DMS53 treated with DMSO at 0.1 percent for 48 hours (cell line): ENCODE data around the gene PTPN13.

Source experiments
- DNase-seq: peaks from one replicate; lab custom pipeline; 2025; ENCODE audit not compliant: unreplicated experiment; lab: John Stamatoyannopoulos, UW

Gene PTPN13

DNA sequence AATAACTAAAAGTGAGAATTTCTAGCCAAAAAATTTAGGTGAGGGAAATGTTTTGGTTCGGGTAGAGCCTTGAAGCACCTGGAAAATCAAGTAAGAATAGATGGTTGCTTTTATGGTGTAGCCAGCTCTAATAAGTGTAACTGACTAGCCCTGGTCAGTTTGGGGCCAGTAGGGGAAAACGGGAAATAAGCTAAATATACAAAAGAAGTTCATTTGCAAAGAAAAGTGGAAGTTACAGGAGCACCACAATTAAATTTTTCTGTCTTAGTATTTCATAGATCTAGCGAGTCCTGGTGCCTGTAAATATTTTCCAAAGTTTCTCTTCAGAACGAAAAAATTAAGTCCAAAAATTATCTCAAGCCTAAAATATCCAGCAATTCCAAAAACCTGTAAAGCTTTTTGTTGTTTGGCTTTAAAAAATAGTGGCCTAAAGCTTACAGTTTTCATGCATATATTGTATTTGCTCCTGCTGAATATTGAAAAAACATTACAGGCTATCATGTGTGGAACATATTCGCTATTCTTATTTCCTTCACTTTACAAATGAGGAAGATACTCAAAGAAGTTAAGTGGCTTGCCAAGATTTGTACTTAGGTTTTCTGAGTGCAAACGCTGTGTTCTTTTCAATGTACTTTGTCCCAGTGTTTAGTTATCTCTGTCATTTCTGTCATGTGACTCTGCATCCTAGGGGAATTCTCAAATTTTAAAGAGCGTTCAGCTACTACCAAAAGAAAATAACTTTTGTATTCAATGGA lies 7.3 kb upstream of the PTPN13 start:
- no peak for DNase-seq

- no peak for DNase-seq
These were observed 6.6 kb upstream of the PTPN13 start for GRCh38 chr4:86587381-86588140.

GRCh38 chr4:86592553-86593249 lies 1.4 kb upstream of the PTPN13 start:
- DNase-seq: no peak

DNA sequence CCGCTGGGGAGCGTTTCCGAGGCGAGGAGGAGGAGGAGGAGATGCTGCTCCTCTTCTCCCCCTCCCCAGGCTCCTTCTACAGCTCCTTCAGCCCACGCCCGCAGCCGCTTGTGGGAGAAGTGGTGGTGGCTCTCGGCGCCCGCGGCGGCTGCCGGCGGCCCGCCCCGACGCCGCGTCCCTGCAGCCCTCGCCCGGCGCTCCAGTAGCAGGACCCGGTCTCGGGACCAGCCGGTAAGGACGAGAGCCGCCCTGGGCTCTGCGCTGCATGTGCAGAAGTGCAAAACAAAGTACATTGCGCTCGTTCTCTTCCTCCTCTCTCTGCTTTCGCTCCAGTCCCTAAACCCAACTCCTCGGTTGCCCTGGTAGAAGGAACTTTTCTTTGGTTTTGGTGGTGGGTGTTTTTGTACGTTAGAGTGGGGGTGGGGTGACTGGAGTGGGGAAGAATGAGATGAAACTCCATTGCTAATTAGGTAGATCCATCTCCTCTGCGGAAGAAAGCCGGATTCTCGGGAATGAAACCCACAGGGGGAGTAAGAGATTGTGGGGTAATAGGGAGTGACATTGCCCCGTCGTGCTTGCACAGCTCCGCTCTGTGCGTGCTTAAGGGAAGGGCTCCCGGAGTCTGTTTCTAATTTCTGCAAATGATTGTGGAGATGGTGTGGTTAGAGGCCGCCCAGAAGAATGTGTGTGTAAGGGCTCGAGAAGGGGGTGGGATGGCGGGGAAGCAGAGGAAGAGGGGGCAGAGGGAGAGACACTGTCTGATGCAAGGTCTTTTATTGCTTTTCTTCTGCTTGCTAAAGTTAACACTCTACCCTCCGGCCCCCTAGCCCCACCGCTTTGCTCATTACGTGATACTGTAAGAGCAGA lies 677 bp downstream of the PTPN13 start:
- DNase-seq: peak; percentile 31

DNA sequence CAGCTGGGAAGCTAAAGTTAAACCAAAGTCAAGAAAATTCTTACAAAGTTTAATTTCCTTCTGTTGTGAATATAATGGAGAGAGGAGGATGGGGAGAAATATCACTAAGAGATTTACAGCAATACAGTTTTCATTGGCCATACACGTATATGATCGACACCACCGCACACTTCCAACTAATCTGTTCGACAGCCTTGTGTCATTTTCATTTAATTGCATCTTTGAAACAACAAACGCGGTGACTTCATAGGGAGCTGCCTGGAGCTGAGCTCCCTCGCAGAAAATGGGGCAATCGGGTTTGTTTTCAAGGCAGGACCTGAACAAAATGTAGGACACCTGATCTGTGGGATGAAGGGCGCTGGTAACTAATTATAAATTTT lies 1.3 kb downstream of the PTPN13 start:
- DNase-seq: peak; percentile 18

GRCh38 chr4:86596807-86597206 lies 2.7 kb downstream of the PTPN13 start:
- no peak for DNase-seq

DNA sequence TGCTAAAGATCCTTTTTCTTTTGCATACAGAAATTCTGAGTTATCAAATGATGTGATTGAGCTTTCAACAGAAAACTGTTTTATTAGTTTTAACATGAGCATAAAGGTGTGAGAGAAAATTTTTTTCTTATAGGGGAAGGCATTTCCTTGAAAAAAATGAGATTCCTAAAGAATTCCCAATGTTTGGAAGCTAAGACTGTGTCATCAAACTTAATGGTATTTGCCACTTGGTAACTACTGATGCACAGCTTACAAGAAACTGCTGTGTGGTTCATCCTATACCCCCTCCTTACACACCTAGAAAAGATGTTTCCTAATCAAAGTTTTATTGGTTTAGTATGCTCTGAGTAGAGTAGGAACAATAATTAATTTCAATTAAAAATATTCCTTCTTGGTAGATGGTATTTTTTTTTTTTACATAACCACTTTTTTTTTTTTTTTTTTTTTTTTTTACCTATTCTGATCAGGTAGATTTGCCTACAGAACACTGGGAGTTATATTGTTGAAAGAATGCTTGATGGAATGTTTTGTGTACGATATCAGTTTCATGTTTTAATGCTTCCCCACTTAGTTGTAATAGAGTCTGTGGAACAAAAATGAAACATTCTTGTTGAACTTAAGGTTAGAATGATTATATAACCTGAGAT lies 6.0 kb downstream of the PTPN13 start:
- no peak for DNase-seq

DNA sequence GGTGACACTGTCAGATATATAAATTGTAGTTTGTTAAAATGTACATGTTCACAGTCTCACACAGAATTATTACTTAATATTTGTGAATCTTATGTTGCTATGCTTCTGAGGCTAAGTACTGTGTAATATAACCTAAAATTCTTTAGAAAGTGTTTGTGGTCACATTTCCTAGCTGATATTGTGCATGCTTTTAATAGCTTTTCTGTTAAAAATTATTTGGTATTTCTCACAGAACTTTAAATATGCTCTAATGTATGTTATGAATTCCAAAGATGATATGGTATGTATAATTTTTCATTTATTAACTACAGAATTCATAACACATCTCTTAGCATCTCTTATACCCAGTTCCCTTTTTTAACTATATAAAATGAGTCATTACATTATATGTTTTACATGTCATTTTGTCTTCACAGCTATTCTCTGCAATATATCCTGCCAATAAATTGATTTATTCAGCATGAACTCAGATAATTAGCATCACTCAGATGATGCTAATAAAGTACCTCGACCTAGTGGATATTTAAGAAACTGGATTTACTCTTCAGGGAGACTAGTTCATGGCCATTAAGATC lies 9.3 kb downstream of the PTPN13 start:
- DNase-seq: no peak

DNA sequence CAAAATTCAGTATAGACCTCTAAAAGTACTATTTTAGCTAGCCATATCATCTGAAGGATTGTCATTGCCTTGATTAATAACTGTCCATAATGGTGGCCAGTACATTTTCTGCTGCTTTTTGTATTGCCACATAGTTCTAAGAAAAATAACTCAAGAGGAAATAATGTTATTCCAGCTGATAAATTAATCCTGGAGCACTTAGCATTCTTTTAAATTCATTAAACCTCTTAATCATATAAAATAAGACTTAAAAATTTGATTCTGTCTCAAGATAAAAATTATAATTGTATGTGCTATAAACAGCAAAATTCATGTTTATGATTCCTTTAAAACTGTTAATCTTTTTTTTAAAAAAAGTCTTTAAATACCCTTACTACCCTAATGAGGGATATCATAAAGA lies 12.7 kb downstream of the PTPN13 start:
- no peak for DNase-seq

- no peak for DNase-seq
These were observed 14.8 kb downstream of the PTPN13 start for GRCh38 chr4:86608757-86609375.

- no peak for DNase-seq
These were observed 17.6 kb downstream of the PTPN13 start for GRCh38 chr4:86611757-86612156.

DNA sequence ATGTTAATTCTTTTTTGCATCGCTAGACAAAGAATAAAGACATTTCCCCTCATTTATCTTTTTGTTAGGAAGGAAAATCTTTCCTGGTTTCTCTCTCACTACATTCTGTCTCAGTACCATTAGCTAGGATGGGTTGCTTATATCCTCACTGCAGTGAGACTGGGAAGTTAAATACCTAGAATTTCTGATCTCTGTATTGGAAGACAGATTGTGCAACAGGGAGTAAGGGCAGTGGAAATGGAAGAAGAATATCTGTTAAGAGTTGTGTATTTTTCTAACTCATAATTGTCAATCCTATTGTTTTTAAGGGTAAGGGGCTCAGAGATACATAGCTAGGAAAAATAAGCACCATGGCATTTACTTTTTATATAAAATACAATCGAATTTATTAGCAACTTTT lies 19.6 kb downstream of the PTPN13 start:
- no peak for DNase-seq

DNA sequence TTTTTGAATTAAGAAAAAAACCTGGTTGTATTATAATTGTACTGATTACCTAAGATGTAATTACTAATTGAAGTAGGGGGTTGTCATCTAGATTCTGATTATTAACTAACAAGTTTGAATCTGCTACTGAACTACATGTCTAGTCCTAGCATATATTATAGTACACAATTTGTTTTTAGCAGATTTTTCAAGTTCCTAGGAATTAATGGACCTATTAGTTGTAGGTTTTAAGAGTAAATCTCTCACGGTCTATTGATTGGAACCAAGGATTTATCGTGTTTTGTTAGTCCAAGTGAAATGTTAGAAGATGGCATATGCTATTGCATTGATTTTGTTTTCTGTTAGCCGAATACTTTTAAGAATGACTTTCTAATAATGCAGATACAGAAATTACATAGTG lies 20.8 kb downstream of the PTPN13 start:
- DNase-seq: no peak

GRCh38 chr4:86615501-86615900 lies 21.4 kb downstream of the PTPN13 start:
- DNase-seq: no peak

DNA sequence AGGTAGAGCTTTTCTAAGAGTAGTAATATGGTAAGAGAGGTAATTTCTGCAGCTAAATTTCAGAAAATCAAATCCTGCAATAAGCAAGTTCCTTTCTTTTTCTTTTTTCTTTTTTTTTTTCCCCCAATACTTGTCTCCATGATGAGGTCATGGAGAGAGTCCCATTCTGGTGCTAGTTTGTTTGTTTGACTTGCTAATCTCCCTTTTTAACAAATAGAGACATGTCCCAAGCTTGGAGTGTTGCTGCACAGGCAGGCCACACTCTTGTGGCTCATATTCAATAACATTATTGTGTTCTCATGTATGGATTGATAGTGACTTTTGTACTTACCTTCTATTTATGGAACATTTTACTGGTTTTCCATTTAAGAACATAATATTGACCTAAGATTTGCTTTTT lies 25.5 kb downstream of the PTPN13 start:
- DNase-seq: no peak

- DNase-seq: no peak
These were observed 27.3 kb downstream of the PTPN13 start for GRCh38 chr4:86621435-86621834.

GRCh38 chr4:86626066-86626465 lies 32.0 kb downstream of the PTPN13 start:
- DNase-seq: no peak

DNA sequence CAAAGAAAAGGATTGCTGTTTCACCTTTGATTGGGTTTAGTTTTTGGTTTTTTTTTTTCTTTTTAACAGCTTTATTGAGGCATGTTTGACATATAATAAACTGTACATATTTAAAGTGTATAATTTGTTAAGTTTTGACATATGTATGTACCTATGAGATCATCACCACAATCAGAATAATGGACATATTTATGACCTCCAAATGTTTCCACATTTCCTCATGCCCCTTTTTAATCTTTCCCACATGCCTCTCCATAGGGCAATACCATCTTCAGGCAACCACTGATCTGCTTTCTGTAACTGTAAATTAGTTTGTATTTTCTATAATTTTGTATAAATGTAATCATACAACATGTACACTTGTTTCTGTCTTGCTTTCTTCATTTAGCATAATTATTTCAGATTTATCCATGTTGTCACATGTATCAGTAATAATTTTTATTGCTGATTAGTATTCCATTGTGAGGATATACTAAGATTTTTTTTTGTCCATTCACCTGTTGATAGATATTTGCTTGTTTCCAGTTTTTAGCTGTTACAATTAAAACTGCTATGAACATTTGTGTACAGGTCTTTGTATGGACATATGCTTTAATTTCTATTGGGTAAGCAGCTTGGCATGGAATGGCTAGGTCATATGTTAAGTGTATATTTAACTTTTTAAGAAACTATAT lies 33.5 kb downstream of the PTPN13 start:
- no peak for DNase-seq

DNA sequence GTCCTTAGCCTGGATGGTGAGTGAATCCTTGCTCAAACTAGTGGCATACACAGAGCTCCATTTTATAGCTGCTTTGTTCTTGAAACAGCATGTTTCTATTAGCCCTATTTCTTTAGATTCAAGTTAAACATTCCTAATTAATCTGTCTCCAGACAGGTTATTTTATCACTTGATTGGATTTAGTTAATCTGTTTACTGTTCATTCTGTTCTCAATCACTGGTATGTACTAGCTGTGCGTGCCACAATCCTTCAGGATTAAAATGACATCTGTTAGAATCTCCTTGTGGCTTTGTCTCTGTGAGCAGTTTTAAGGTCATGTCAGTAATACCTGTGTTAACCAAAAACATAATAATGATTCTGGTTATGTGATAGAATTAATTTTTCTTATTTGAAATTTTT lies 36.5 kb downstream of the PTPN13 start:
- no peak for DNase-seq
